HL-60/S4 treated with retinoic acid at 250 ng/mL for 4 days and 3 days (cell line): ENCODE data around the gene MICU1.

Experiments used
- in situ Hi-C: fragments of 300-500 bp; cut with MboI; formaldehyde crosslinking; loops from 2 replicates; pipeline ENCODE4 v1.7.0; 2022; ENCODE audit warnings: low sequenced_read_pairs

Gene MICU1

GRCh38 chr10:72332423-72333111 is 293.3 kb downstream of the MICU1 start:
- in situ Hi-C loops = loop anchor here (25.0 kb wide), 1 partner anchor 420 kb away; no protein-coding TSS in a partner anchor

DNA sequence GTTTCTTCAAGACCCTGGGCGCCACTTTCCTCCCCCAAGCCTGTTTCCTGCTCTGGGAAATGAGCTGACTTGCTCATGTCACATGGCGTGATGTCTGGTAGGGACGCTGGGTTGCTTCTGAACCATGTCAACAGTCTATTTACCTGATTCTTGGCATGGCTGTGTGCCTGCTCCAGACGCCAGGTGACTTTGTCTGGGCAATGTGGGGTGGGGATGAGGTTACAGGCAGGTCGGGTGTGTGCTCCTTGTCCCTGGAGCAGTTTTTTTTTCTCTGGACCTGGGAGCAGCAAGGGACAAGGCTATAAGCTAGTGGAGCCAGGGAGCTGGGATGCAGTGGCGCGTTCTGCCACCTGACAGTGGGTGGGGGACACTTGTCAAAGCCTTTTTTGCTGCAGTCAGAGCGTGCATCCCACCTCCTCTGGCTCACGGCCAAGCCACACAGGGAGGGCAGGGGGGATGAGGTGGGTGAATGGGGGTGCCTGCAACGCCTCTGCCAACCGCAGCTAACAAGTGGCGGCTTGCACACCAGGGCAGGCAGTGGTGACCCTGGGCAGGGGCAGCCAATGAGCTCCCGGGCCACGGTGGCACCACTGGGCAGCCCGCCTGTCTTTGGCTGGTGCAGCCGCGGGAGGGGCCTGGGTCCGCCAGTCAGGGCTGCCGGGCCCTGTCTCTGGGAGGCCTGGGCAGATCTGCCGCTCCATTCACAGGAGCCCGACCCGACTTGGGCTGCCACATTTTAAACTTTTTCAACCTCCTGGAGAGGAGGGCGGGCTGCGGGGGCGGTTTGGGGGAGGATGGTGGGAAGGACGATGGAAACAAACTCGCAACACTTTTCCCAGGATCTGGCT is 294.1 kb downstream of the MICU1 start:
- in situ Hi-C loops = loop anchor here (25.0 kb wide), 1 partner anchor 419 kb away; no protein-coding TSS in a partner anchor

- in situ Hi-C loops = loop anchor here (25.0 kb wide), 1 partner anchor 418 kb away; no protein-coding TSS in a partner anchor
Measured at GRCh38 chr10:72330069-72330426, 295.8 kb downstream of the MICU1 start.

GRCh38 chr10:72329290-72330068 is 296.4 kb downstream of the MICU1 start:
- in situ Hi-C loops = loop anchor here (25.0 kb wide), 1 partner anchor 417 kb away; no protein-coding TSS in a partner anchor

- in situ Hi-C loops = loop anchor here (25.0 kb wide), 1 partner anchor 417 kb away; no protein-coding TSS in a partner anchor
Measured at GRCh38 chr10:72328829-72329204, 297.1 kb downstream of the MICU1 start.

DNA sequence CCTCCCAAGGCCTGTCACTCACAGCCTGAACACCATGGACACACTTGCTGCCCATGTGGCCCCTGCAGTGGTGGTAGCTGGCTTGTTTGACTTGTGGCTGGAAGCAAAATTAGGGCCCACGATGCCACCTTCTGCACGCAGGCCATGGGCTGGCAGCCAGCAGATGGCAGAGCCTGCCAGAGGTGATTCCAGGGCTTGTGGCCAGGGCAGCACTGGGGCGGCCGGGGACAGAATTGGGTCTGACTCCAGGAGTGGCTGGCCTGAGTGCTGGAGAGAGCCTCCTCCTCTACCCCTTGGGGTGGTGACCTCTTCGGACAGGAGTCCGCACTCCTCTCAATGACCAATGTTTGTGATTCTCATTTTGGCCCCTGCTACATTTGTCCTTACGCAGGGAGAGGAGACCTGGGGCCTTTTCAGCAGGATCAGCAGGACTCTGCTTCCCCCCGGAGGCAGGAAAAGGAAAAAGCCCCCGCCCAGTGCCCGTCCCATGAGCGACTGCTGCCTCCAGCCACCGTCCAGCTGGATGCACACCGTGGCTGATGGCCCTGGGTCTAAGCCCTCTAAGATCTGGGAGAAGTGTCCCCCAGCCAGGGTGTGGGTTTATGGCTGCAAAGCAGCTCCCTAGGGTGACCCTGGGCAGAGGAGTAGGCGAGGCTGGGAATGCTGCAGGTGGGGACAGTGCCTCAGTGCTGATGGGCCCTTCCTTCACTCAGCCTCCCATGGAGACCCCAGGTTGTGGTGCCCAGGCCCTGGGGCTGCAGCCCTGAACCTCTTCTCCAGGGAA is 297.6 kb downstream of the MICU1 start:
- in situ Hi-C loops = loop anchor here (25.0 kb wide), 1 partner anchor 416 kb away; no protein-coding TSS in a partner anchor

- in situ Hi-C loops = loop anchor here (25.0 kb wide), 1 partner anchor 415 kb away; no protein-coding TSS in a partner anchor
Measured at GRCh38 chr10:72326665-72327603, 298.9 kb downstream of the MICU1 start.

- in situ Hi-C loops = loop anchor here (25.0 kb wide), 1 partner anchor 413 kb away; no protein-coding TSS in a partner anchor
Measured at GRCh38 chr10:72325243-72326175, 300.4 kb downstream of the MICU1 start.

- in situ Hi-C loops = no loop called here
Measured at GRCh38 chr10:72323771-72324191, 302.1 kb downstream of the MICU1 start.

- in situ Hi-C loops = no loop called here
Measured at GRCh38 chr10:72323108-72323749, 302.6 kb downstream of the MICU1 start.

DNA sequence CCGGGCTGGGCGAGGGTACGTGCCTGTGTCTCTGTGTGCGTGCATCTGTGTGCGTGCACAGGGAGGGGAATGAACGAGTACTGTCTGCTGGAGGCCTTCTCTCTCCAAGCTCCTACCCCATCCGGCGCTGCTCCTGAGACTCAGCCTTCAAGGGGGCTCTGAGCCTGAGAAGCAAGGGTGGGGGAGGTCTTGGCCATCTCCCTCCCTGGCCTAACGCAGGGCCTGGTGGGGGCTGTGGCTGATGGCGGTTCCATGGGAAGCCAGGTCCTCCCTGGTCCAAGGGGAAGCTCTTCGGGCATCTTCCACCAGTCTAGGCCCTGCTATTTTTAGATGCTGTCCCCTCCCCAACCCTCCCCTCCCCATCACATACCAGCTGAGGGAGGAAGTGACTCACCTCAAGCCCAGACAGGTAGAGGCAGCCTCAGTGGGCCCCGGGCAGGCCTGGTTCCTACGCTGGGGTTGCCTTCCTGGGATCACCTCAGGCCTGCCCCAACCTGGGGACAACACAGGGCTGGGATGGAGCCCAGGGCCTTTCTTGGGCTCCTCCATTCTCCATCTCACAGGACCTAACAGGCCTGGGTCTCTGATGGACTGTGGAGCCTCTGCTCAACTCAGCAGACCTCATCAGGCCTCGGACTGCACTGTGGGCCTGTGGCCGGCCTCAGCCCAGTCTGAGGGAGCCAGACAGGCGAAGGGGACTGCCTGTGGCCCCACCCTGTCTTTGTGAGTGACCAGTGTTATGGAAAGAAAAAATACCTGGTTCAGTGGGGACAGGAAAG is 303.4 kb downstream of the MICU1 start:
- in situ Hi-C loops = no loop called here

DNA sequence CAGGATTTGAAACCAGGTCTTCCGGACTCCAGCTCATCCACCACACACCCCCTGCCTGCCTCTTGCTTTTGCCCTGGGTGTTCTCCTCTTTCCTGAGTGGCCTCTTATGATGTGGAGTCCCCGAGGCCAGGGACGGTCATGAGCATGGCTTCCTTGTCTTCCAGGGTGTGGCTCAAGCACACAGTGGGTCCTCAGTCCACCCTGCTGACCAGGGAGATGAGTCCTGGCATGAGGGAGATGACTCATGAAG is 303.9 kb downstream of the MICU1 start:
- in situ Hi-C loops = no loop called here

- in situ Hi-C loops = no loop called here
Measured at GRCh38 chr10:72321248-72322029, 304.4 kb downstream of the MICU1 start.

DNA sequence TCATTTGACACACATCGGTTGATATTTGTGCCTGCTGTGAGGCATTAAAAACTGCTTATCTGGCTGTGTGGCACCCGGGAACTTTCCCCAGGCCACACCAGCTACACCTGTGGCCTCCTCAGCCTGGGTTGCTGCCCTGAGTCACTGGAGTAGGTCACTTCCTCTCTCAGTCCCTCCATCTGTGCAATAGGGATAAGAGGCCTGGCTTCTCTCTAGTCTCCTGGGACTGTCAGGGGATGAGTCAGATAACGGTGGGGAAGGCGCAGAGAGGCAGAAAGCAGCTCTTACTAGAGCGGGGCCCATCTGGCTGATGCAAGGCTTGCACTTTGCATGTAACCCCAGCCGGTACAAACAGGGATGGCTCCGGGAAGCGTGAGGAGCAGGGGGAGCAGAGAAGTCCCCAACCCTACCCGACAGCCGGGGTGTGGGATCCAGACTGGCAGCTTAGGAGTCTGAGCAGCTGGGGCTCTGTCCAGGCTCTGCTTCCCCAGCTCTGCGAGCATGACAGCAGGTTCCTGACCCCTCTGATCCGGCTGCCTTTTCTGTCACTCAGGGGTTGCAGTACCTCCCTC is 305.1 kb downstream of the MICU1 start:
- in situ Hi-C loops = no loop called here

DNA sequence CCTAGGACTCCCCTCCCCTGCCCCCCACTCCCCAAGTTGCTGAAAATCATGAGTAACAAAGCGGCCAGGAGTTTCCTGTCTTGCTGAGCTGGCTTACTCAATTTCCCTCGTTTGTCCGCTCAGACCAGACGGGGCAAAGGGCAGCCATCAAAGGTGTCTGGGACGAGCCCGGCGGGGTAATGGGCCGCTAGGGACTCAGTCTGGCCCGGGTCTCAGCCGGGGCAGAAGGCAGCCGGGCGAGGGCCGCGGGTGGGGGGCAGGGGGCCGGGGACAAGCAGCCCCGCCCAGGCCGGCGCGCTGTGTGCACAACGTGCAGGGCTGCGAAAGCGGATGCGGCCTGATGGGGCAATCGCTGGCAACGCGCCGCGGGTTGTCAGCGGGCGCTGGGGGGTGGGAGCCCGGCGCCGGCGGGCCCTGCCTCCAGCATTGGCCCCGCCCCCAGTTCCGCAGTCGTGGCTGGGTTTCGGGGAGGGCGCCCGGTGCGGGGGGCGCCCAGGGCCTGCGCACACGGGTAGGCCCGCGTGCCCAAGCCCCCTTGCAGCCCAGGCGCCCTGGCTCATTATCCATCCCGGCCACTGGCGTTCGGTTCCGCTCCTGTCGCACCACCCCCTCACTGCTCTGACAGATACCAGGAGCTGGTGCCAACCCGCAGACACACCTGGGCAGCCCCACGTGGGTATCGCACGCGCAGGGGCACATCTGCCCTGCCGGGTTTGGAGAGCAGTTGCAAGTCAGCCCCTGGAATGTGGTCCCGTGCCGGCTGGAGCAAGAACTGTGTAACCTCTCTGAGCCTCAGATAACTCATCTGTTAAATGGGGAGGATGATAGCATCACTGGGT is 306.2 kb downstream of the MICU1 start:
- in situ Hi-C loops = loop anchor here (5.0 kb wide), 1 partner anchor 37 kb away; no protein-coding TSS in a partner anchor
